ENCODE results near the gene CSF1R. TPM values are rescaled to one million over a fixed set of nuclear protein-coding genes. Genes with fewer than 3 reads are reported as not detected.

Gene CSF1R
- total RNA-seq, 1 donor from 2014 or later: 31.3 TPM

DNA sequence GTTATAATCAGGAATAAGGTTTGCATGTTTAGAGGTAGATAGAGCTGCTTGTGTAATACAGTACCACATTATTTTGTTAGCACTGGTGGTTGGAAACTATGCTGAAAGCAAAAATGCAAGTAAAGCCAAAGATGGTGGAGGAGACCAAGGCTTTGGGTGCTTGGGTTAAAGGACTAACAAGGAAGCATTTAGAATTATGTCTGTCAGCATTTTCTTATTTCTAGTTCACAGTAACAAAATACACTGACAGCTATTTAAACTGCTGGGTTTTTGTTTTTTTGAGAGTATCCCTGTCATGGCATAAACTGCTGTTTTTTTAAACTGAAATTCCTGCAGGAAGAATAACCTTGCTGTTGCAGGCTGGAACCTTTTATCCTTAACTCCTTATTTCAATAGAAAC is 79.3 kb downstream of the CSF1R start:
- H3K4me1 ChIP-seq (ENCODE audit: control insufficient read depth in 3 of 3, insufficient read depth in 3 of 3, low read length in 3 of 3): peaks cover 4 to 12% (median 6%) of the 10 kb centered on the region in 3 donors
- H3K36me3 ChIP-seq (ENCODE audit: control insufficient read depth in 3 of 3, insufficient read depth in 3 of 3, low read length in 3 of 3): peaks cover 15 to 61% (median 57%) of the 10 kb centered on the region in 3 donors
- no peaks in the 10 kb centered on the region for H3K9me3 ChIP-seq (ENCODE audit: control insufficient read depth in 3 of 3, low read length in 3 of 3)
- H3K27me3 ChIP-seq (ENCODE audit: control insufficient read depth in 3 of 3, insufficient read depth in 3 of 3, low read length in 3 of 3): no peaks in the 10 kb centered on the region
- no peak overlapping the region for H3K9ac ChIP-seq (ENCODE audit: low read depth in 1 of 3, low read length in 3 of 3)
- no peak overlapping the region for H3K4me3 ChIP-seq (ENCODE audit: low read length in 3 of 3)
- no peak overlapping the region for H3K27ac ChIP-seq (ENCODE audit: low read depth, low read length)

DNA sequence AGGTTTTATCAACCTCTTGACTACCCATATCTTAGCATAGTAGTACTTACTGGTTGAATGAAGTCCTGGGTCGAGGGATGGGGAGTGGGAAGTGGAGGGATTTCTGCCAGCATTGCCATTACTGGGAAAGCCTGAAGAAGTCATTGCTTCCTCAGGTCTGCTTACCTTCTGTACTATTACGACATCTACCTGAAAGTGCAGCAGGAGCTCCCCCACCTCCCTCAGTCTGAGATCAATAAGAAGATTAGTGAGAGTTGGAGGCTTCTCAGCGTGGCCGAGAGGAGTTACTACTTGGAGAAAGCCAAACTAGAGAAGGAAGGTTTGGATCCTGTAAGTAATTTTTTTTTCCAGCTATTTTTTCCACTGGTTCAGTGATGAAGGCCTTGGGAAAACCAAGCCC is 80.0 kb downstream of the CSF1R start:
- H3K27me3 ChIP-seq (ENCODE audit: control insufficient read depth in 3 of 3, insufficient read depth in 3 of 3, low read length in 3 of 3): no peaks in the 10 kb centered on the region
- peaks cover 14 to 57% (median 56%) of the 10 kb centered on the region in 3 donors for H3K36me3 ChIP-seq (ENCODE audit: control insufficient read depth in 3 of 3, insufficient read depth in 3 of 3, low read length in 3 of 3)
- no peaks in the 10 kb centered on the region for H3K9me3 ChIP-seq (ENCODE audit: control insufficient read depth in 3 of 3, low read length in 3 of 3)
- H3K4me3 ChIP-seq (ENCODE audit: low read length in 3 of 3): no peak overlapping the region
- H3K4me1 ChIP-seq (ENCODE audit: control insufficient read depth in 3 of 3, insufficient read depth in 3 of 3, low read length in 3 of 3): peaks cover 10 to 19% (median 13%) of the 10 kb centered on the region in 3 donors
- H3K27ac ChIP-seq (ENCODE audit: low read depth, low read length): no peak overlapping the region
- H3K9ac ChIP-seq (ENCODE audit: low read depth in 1 of 3, low read length in 3 of 3): no peak overlapping the region

Small RNA genes lying within 50 kb of the gene (small RNA-seq; reads per million reads assigned to genes)
- not detected for gene RF00019

Other genes starting within 250 kb of the CSF1R start
- not detected for gene PDE6A, start 141.8 kb downstream of the CSF1R start, total RNA-seq
- 14.6 TPM for gene SLC26A2, start 125.8 kb downstream of the CSF1R start, total RNA-seq
- gene TIGD6, start 85.9 kb downstream of the CSF1R start, total RNA-seq: 6.3 TPM
- 14.1 TPM for gene HMGXB3, start 85.8 kb downstream of the CSF1R start, total RNA-seq
- gene PDGFRB, start 69.3 kb upstream of the CSF1R start, total RNA-seq: 86.6 TPM
- not detected for gene CDX1, start 80.2 kb upstream of the CSF1R start, total RNA-seq
- gene SLC6A7, start 103.5 kb upstream of the CSF1R start, total RNA-seq: not detected
- gene CAMK2A, start 203.2 kb upstream of the CSF1R start, total RNA-seq: 45.9 TPM
- gene ARSI, start 216.4 kb upstream of the CSF1R start, total RNA-seq: 9.9 TPM

All from skeletal muscle tissue (tissue), 5 donors.